ENCODE data around the gene S100A14. TPM values are rescaled to one million over a fixed set of nuclear protein-coding genes. Genes with fewer than 3 reads are reported as not detected.
"Not testable (repeated sequence)": the region's sequence is repeated elsewhere in the genome, so short reads cannot be mapped to it uniquely, and the experiment has no call there.

The S100A14 gene
- polyA plus RNA-seq, 12 donors, result 0.29 to 118 (median 0.99) TPM; not detected in 2

GRCh38 chr1:153588033-153588432 is 28.1 kb downstream of the S100A14 start:
- DNase-seq, result not testable (repeated sequence)

GRCh38 chr1:153587314-153587713 is 28.8 kb downstream of the S100A14 start:
- DNase-seq, result no peak

- DNase-seq, result no peak
Observed at GRCh38 chr1:153586347-153586746, 29.8 kb downstream of the S100A14 start.

- no peak for DNase-seq
Observed at GRCh38 chr1:153585006-153585405, 31.1 kb downstream of the S100A14 start.

GRCh38 chr1:153583976-153584375 is 32.1 kb downstream of the S100A14 start:
- no peak for DNase-seq

- DNase-seq, result not testable (repeated sequence)
Observed at GRCh38 chr1:153583514-153583913, 32.6 kb downstream of the S100A14 start.

- not testable (repeated sequence) for DNase-seq
Observed at GRCh38 chr1:153582836-153583235, 33.3 kb downstream of the S100A14 start.

GRCh38 chr1:153578936-153579335 is 37.2 kb downstream of the S100A14 start:
- no peak for DNase-seq

- DNase-seq, result no peak
Observed at GRCh38 chr1:153578490-153578889, 37.6 kb downstream of the S100A14 start.

GRCh38 chr1:153577624-153578051 is 38.5 kb downstream of the S100A14 start:
- no peak for DNase-seq

GRCh38 chr1:153577138-153577537 is 39.0 kb downstream of the S100A14 start:
- DNase-seq, result no peak

- DNase-seq, result not testable (repeated sequence)
Observed at GRCh38 chr1:153575497-153575896, 40.6 kb downstream of the S100A14 start.

GRCh38 chr1:153575081-153575491 is 41.0 kb downstream of the S100A14 start:
- DNase-seq, result not testable (repeated sequence)

GRCh38 chr1:153573351-153573750 is 42.8 kb downstream of the S100A14 start:
- no peak for DNase-seq

GRCh38 chr1:153572569-153573015 is 43.5 kb downstream of the S100A14 start:
- DNase-seq, result peak; percentile 47

GRCh38 chr1:153571706-153572105 is 44.4 kb downstream of the S100A14 start:
- no peak for DNase-seq

GRCh38 chr1:153570874-153571273 is 45.3 kb downstream of the S100A14 start:
- DNase-seq, result no peak

GRCh38 chr1:153569465-153569864 is 46.7 kb downstream of the S100A14 start:
- DNase-seq, result no peak

- peak; percentile 91 for DNase-seq
Observed at GRCh38 chr1:153568367-153569099, 47.6 kb downstream of the S100A14 start.

- no peak for DNase-seq
Observed at GRCh38 chr1:153567621-153568366, 48.3 kb downstream of the S100A14 start.

GRCh38 chr1:153566414-153567371 is 49.4 kb downstream of the S100A14 start:
- DNase-seq, result peak; percentile 72
